Umbilical cord (tissue), 2 donors: Measurements from ENCODE around the gene CTIF. TPM values are rescaled to one million over a fixed set of nuclear protein-coding genes. Genes with fewer than 3 reads are reported as not detected.
"Not testable (repeated sequence)": the region's sequence is repeated elsewhere in the genome, so short reads cannot be mapped to it uniquely, and the experiment has no call there.

Experiments used
- DNase-seq: peaks from one replicate; pipeline ENCODE4 v3.0.0-alpha.2; 2015; ENCODE audit warnings: low spot score
- total RNA-seq: library from RNA; depleted of rRNA; stranded (reverse); fragments of >200 nt; gene quantifications from one replicate; pipeline ENCODE4 v1.2.3, GENCODE V29; 2014; ENCODE audit warnings: low replicate concordance; ENCODE audit not compliant: insufficient read depth

Gene CTIF
- total RNA-seq, 1 donor from 2014 or later = 39.7 TPM

GRCh38 chr18:48705531-48705930 is 166.7 kb downstream of the CTIF start:
- no peak for DNase-seq

GRCh38 chr18:48706731-48707130 is 167.9 kb downstream of the CTIF start:
- no peak for DNase-seq

DNA sequence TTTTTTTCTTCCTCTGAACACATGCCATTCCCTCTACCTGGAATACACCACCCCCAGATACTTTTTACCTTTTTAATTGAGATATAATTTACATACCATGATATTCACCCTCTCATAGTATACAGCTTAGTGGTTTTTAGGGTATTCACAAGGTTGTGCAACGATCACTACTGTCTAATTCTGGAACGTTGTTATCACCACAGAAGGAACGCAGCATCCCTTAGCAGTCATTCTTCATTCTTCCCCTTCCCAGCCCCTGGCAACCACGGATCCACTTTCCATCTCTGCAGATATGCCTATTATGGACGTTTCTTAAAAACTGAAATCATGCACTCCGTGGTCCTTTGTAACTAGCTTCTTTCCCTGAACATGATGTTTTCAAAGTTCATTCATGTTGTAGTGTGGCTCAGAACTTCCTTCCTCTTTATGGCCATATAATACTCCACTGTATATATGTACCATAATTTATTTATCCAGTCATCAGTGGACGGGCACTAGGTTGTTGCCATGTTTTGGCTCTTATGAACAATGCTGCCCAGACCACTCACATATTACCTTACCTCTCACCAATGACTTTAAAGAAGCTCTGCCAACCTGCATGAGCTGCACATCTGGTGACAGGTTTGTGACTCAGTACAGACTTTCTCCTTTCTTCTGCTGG is 168.9 kb downstream of the CTIF start:
- DNase-seq = no peak

DNA sequence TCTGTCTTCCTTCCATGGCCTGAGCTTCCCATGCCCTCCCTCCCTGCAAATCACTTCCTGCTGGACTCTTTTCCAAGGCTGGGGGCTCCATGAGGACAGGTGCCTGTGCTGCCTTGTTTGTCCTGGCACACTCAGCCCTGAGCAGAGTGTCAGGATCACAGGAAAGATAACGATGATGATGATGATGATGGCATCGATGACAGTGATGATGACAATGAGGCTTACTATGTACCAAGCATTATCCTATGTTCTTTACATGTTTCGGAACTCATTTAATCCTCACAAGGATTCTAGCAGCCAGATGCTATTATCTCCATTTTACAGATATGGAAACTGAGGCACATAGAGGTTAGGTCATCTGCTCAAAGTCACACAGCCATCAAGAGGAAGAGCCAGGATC is 170.0 kb downstream of the CTIF start:
- DNase-seq = no peak

DNA sequence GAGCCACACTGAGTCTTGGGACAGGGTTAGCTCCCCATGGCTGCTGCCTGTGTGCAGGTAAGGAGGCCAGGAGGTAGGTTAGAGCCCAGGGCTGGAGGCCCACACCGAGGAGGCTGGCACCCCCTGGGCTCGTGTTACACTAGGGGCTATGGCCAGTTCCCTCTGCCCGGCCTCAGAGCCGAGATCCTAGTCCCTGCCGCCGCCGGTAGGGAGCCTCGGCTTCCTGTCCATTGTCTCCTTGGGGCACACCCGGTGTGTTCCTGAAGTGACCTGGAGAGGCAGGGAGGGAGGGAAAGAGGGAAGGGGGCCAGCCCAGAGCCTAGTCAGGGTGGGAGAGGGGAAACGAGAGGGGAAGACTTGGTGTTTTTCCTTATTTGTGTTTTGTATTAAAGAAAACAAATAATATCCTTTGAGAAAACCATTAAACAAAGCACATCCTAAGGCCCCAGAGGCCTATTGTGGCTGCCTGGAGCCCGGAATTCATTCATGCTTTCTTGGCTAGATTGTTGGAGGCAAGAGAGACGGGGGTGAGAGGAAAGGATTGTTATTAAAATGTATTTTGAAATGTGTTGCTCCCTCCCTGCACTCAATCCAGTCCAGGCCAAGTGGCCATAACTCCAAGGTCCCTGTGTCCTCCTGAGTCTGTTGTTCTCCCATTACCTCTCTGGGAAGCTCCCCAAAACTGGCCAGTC is 170.7 kb downstream of the CTIF start:
- DNase-seq = peak; percentile 22

DNA sequence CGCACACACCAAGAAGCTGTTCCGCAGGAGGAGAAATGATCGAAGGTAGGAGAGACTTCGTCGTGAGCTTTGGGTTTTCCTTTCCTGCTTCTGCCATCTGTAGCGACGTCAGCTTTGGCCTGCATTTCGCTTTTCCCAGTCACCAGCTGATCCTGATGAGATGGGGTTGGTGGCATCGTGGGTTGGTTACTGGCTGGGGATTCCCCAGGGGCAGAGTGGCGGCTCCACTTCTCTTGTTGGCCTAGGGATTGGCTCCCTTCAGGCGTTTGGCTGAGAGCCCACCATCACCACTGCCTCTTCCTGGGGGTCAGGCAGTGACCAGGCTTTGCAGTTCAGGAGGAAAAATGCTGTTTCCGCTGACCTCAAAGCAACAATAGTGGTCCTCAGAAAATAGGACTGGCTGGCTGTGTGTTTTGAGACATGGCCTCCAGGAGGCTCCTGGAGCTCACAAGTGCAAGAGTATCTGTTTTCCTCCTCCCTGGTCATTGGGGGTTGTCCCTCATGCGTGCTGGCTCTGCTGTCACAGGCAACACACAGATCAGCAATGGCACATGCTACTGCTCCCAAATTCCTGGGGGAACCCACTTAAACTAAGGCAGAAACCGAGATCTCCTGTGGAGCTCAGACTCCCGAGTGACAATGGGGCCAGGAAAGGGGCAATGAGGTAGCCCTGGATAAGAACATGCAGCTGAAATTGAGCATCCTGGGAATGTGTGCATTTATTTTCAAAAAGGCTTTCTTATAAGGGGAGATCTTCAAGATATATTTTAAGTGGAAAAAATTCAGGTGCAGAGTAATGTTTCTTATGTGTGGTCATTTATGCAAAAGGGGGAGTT is 173.0 kb downstream of the CTIF start:
- peak; percentile 75 for DNase-seq

DNA sequence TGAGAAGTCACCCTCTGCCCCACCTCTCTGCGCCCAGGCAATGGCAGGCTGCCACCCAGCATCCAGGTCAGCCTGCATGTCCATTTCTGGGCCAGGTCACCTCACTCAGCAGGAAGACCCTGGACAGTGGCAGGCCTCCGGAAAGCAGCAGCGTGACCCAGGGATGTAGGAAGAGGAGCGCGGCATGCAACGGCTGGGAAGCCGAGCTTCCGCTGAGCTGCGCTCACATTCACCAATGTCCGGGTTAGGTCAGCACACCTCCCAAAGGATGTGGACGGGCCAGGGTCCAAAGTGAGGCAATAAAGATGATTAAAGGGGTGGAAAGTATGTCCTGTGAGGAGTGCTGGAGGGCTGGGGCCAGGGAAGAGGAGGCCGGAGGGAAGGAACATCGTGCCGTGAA is 174.5 kb downstream of the CTIF start:
- DNase-seq = peak; percentile 47

DNA sequence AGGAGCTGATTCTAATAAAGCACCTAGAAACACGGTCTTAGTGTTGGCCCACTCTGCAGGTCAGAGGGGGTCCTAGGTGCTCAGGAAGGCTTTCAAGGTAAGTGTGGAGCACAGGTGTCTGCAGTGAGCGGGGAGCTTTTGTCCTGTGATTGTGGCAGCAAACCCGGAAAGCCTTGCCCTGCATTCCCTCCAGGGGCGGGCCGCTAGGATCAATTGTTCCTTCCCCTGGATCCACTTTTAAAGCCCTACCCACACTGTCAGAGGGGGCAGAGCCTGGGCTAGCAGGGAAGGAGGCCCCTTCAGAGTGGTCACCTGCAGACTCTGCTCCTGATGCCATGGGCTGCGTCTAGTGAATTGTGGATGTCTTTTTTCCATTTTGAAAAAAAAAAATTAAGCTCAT is 176.0 kb downstream of the CTIF start:
- DNase-seq = no peak

- DNase-seq = peak; percentile 85
Observed at GRCh38 chr18:48715711-48716361, 177.0 kb downstream of the CTIF start.

DNA sequence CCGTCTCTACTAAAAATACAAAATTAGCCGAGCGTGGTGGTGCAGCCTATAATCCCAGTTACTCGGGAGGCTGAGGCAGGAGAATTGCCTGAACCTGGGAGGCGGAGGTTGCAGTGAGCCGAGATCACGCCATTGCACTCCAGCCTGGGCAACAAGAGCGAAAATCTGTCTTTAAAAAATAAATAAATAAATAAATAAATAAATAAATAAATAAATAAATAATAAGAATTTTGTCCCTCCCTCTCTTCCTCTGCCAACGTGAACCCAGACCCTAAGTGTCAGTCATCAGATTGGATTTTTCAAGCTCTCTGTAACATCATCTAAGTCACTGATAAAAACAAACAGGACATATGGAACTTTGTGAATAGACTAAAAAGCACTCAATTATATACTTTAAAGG is 178.4 kb downstream of the CTIF start:
- not testable (repeated sequence) for DNase-seq

GRCh38 chr18:48718251-48718959 is 179.6 kb downstream of the CTIF start:
- DNase-seq = no peak

GRCh38 chr18:48719388-48719787 is 180.6 kb downstream of the CTIF start:
- DNase-seq = no peak

- DNase-seq = peak; percentile 75
Observed at GRCh38 chr18:48719974-48720654, 181.3 kb downstream of the CTIF start.

DNA sequence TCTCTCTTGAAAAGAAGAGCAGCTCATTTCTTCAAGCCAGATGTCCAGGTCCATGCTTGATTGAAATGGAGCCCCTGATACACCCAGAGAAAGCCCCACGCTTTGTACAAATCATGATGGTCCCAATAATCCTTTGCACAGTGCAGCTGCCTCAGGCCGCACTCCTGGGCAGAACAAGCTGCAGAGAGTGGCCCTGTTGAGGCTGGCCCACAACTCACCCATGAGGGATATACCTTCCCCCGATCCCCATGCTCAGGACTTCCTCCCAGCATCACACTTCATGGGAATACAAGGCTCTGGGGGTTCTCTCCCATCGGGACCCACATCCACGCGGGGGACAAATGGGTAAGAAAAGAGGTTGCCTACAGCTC is 181.8 kb downstream of the CTIF start:
- DNase-seq = no peak

- no peak for DNase-seq
Observed at GRCh38 chr18:48721312-48721711, 182.5 kb downstream of the CTIF start.

DNA sequence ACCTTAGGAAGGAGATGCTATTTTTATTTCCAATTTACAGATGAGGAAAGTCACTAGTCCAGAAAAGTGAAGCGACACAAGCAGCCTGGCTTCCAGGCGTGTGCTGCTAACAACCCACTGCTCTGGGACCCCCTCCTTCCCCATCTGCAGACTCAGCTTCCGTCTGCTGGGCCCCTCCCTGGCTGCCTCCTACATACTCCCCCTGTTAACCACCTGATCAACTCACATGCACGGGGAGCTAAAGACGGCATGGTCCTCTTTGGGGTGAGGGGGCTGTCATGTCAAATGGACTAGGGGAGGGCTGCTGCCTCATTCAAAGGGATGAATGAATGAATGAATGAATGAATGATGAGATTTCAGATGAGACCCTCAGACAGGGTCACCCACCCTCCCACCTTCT is 184.2 kb downstream of the CTIF start:
- no peak for DNase-seq

DNA sequence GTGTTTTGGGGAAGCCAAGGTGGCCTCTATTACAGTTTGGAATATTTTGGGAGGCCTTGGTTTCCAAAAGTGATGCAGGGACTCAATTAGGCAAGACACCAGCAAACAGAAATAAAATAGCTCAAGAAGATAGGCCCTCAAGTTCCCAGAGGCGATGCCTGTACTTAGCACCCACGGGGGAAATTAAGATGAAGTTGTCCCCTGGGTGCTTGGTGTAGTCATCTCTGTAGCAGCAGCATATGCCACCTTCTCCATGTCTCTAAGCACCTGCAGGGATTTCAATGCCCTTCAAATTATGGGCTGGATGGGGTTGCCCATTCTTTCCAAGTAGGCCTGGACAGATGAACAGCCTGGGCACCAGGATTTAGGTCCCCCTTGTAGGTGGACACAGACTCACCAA is 185.0 kb downstream of the CTIF start:
- DNase-seq = no peak

- no peak for DNase-seq
Observed at GRCh38 chr18:48724442-48724841, 185.6 kb downstream of the CTIF start.

- no peak for DNase-seq
Observed at GRCh38 chr18:48724939-48725338, 186.1 kb downstream of the CTIF start.

DNA sequence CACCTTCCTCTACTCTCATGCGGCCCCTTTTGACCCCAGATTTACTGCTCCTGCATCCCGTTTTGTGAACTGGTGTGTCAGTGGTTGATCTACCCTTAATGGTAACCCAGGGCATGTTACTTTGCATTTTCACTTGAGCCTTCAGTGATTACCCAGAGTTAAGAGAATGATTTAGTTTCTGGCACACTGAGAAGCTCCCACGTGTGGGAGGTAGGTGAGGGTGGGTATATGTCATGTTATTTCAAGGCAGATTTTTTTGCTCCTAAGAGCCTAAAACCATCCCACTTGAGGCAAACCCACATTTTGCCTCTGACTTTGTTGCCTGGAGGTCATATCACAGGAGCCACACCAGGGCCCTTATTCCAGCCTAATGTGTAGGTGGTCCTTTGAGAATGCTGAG is 186.7 kb downstream of the CTIF start:
- DNase-seq = no peak

GRCh38 chr18:48727681-48728080 is 188.8 kb downstream of the CTIF start:
- peak; percentile 94 for DNase-seq
